HUES48 (cell line): Measurements from ENCODE around the gene IGFBP7.

Experiments
- H3K27ac ChIP-seq: one replicate; pipeline ENCODE4 v1.7.0; 2013; ENCODE audit warnings: low read depth, low read length, inconsistent platforms
- H3K27me3 ChIP-seq: 2 replicates; pipeline ENCODE4 v1.6.1; 2013; ENCODE audit warnings: mild to moderate bottlenecking, low read length; ENCODE audit not compliant: control insufficient read depth, insufficient read depth
- H3K36me3 ChIP-seq: 2 replicates; pipeline ENCODE4 v1.6.1; 2013; ENCODE audit warnings: low read length; ENCODE audit not compliant: control insufficient read depth, insufficient read depth
- H3K4me1 ChIP-seq: 2 replicates; pipeline ENCODE4 v1.6.1; 2013; ENCODE audit warnings: mild to moderate bottlenecking, low read length; ENCODE audit not compliant: control insufficient read depth, insufficient read depth
- H3K4me3 ChIP-seq: 2 replicates; pipeline ENCODE4 v1.5.1; 2013; ENCODE audit warnings: mild to moderate bottlenecking, low read depth, low read length
- H3K9ac ChIP-seq: 2 replicates; pipeline ENCODE4 v1.6.1; 2013; ENCODE audit warnings: mild to moderate bottlenecking, low read depth, low read length, moderate library complexity
- H3K9me3 ChIP-seq: 2 replicates; pipeline ENCODE4 v1.6.1; 2013; ENCODE audit warnings: low read length; ENCODE audit not compliant: control insufficient read depth, insufficient read depth

The IGFBP7 gene

DNA sequence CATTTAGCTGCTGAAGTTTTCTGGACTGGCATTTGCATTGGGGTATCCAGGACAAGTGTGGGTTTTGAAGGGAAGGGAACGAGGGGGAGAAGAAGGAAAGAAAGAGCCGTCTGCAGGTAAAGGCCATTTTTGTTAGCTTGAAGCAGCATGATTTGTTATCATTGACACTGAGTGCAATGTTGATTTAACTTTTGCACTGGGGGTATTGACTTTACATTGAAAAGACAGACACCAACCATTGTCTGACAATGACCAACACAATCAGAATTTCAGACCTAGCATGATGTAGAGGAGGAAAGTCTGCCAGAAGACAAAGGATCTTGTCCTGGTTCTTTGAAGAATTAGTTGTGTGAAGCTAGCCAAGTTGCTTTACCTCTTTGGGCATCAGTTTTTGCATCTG is 39.6 kb upstream of the IGFBP7 start:
- H3K4me1 ChIP-seq, result peaks cover 8% of the 10 kb centered on the region
- H3K36me3 ChIP-seq, result no peaks in the 10 kb centered on the region
- no peak overlapping the region for H3K4me3 ChIP-seq
- no peaks in the 10 kb centered on the region for H3K9me3 ChIP-seq
- no peak overlapping the region for H3K9ac ChIP-seq
- no peak overlapping the region for H3K27ac ChIP-seq
- peaks cover 17% of the 10 kb centered on the region for H3K27me3 ChIP-seq

DNA sequence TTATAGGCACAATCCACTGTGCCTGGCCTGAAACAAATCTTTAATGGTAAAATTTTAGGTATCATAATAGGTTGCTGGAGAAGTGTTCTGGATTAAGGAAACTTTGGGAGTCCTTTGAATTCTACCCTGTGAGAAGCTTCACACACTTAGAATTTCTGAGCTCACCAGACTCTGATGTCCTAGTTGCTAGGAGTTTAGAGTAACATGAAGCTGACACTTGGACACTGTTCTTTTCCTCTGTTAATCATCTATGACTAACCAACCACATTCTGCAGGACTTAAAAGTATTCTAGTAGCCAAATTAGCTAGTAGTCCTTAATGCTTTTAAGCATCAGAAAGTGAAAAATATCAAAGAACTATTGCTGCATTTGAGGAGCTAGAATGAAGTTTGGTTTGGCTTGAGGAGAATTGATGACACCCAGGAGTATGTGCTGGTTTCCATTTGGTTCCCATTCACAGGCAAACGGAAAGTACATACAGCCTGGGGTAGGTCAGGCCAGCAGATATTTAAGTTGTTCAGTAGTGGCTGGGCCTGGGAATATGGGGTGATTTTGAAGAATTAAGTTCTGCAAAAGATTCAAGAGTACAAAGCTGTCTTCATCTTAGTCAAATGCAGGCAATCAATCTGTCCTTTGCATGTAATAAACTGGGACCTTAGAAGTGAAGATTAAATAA is 38.8 kb upstream of the IGFBP7 start:
- Histone ChIP-seq H3K36me3 (no peaks in the 10 kb centered on the region), H3K9me3 (no peaks in the 10 kb centered on the region), H3K4me3 (no peak overlapping the region), H3K9ac (no peak overlapping the region), H3K4me1 (no peaks in the 10 kb centered on the region), H3K27me3 (peaks cover 10% of the 10 kb centered on the region), H3K27ac (no peak overlapping the region)

- Histone ChIP-seq H3K27me3 (peaks cover 2% of the 10 kb centered on the region; the same call in 1 of the 2 replicates), H3K9me3 (no peaks in the 10 kb centered on the region), H3K36me3 (no peaks in the 10 kb centered on the region), H3K4me1 (no peaks in the 10 kb centered on the region), H3K4me3 (no peak overlapping the region), H3K27ac (no peak overlapping the region), H3K9ac (no peak overlapping the region)
Measured at GRCh38 chr4:57148177-57148576, 38.0 kb upstream of the IGFBP7 start.

DNA sequence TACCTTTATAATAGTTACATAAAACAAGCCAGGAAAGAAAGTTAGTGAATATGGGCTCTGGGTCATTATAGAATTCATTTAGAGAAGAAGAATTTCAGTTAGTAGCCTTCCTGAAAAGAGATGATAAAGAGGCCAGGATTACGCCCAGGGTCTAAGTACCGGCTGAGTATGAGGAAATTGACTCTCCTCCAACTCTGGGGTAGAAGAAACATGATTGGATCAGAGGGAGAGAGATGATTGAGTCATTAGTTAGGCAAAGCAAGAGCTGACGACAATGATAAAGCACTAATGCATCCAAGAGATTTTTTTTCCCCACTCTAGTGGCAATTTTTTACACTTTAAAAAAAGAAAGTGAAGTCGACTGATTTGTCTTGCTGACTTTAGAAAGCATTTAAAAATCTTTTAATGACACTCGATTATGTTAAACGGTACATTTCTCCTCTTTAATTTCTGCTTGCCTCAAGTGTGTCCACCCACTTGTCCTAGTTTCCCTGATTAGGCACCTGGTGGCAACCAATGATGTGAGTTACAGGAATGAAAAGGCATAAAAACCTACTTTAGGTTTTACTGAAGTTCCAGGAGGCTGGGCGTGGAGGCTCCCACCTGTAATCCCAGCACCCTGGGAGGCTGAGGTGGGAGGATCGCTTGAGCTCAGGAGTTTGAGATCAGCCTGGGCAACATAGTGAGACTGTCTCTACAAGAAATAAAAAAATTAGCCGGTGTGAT is 37.3 kb upstream of the IGFBP7 start:
- Histone ChIP-seq H3K27ac (no peak overlapping the region), H3K9ac (no peak overlapping the region), H3K4me1 (no peaks in the 10 kb centered on the region), H3K36me3 (no peaks in the 10 kb centered on the region), H3K9me3 (no peaks in the 10 kb centered on the region), H3K4me3 (no peak overlapping the region), H3K27me3 (no peaks in the 10 kb centered on the region; the same call in 1 of the 2 replicates)

GRCh38 chr4:57146444-57146843 is 36.3 kb upstream of the IGFBP7 start:
- Histone ChIP-seq H3K4me3 (no peak overlapping the region), H3K9me3 (no peaks in the 10 kb centered on the region), H3K27me3 (no peaks in the 10 kb centered on the region; the same call in 1 of the 2 replicates), H3K36me3 (no peaks in the 10 kb centered on the region), H3K4me1 (no peaks in the 10 kb centered on the region), H3K27ac (no peak overlapping the region), H3K9ac (no peak overlapping the region)

- Histone ChIP-seq H3K9ac (no peak overlapping the region), H3K4me1 (no peaks in the 10 kb centered on the region), H3K27ac (no peak overlapping the region), H3K36me3 (no peaks in the 10 kb centered on the region), H3K9me3 (no peaks in the 10 kb centered on the region), H3K27me3 (no peaks in the 10 kb centered on the region; the same call in 1 of the 2 replicates), H3K4me3 (no peak overlapping the region)
Measured at GRCh38 chr4:57144466-57144865, 34.3 kb upstream of the IGFBP7 start.

- H3K9me3 ChIP-seq, result peaks cover 17% of the 10 kb centered on the region; the same call in 1 of the 2 replicates
- H3K27me3 ChIP-seq, result no peaks in the 10 kb centered on the region
- H3K4me1 ChIP-seq, result no peaks in the 10 kb centered on the region
- no peak overlapping the region for H3K27ac ChIP-seq
- H3K4me3 ChIP-seq, result no peak overlapping the region
- H3K9ac ChIP-seq, result no peak overlapping the region
- H3K36me3 ChIP-seq, result no peaks in the 10 kb centered on the region
Measured at GRCh38 chr4:57139783-57140182, 29.6 kb upstream of the IGFBP7 start.

- Histone ChIP-seq H3K27me3 (no peaks in the 10 kb centered on the region), H3K4me3 (no peak overlapping the region), H3K4me1 (no peaks in the 10 kb centered on the region), H3K27ac (no peak overlapping the region), H3K9ac (no peak overlapping the region), H3K9me3 (peaks cover 17% of the 10 kb centered on the region; the same call in 1 of the 2 replicates), H3K36me3 (no peaks in the 10 kb centered on the region)
Measured at GRCh38 chr4:57137261-57137660, 27.1 kb upstream of the IGFBP7 start.

- Histone ChIP-seq H3K27me3 (no peaks in the 10 kb centered on the region), H3K27ac (no peak overlapping the region), H3K36me3 (no peaks in the 10 kb centered on the region), H3K9ac (no peak overlapping the region), H3K4me3 (no peak overlapping the region), H3K4me1 (0 out of 2 replicates have a peak, but pooled peaks cover 3% of the 10 kb centered on the region), H3K9me3 (peaks cover 17% of the 10 kb centered on the region; the same call in 1 of the 2 replicates)
Measured at GRCh38 chr4:57136281-57136680, 26.1 kb upstream of the IGFBP7 start.

DNA sequence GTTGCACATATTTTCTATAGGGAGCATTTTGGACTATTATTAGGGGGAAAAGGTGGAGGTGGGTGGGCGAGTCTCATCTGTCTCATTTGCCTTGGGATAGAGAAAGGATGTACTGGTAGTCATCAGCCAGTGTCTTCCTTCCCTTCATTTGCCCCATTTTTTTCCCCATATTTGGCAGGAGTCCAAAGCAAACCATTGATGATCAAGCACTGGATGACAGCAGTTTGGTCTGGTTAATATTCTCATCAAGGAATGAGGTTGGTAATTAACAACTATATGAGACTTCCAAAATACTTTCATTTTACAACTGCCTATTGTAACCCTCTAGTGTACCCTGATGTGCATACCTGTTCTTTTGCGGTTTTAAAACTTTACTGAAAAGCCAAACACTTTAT is 22.6 kb upstream of the IGFBP7 start:
- Histone ChIP-seq H3K9ac (no peak overlapping the region), H3K4me3 (no peak overlapping the region), H3K27ac (no peak overlapping the region), H3K4me1 (0 out of 2 replicates have a peak, but pooled peaks cover 3% of the 10 kb centered on the region), H3K27me3 (no peaks in the 10 kb centered on the region), H3K9me3 (peaks cover 14% of the 10 kb centered on the region; the same call in 1 of the 2 replicates), H3K36me3 (no peaks in the 10 kb centered on the region)
